Activated gamma-delta T cell treated with Interleukin-2 at 50 U/mL for 16 hours (primary cell): ENCODE measurements around the gene SELENOO.

ENCODE experiments used
- DNase-seq: peaks from one replicate; pipeline ENCODE4 v3.0.0-alpha.2; 2020

Gene SELENOO

GRCh38 chr22:50257041-50257440 lies 56.2 kb downstream of the SELENOO start:
- DNase-seq: no peak

DNA sequence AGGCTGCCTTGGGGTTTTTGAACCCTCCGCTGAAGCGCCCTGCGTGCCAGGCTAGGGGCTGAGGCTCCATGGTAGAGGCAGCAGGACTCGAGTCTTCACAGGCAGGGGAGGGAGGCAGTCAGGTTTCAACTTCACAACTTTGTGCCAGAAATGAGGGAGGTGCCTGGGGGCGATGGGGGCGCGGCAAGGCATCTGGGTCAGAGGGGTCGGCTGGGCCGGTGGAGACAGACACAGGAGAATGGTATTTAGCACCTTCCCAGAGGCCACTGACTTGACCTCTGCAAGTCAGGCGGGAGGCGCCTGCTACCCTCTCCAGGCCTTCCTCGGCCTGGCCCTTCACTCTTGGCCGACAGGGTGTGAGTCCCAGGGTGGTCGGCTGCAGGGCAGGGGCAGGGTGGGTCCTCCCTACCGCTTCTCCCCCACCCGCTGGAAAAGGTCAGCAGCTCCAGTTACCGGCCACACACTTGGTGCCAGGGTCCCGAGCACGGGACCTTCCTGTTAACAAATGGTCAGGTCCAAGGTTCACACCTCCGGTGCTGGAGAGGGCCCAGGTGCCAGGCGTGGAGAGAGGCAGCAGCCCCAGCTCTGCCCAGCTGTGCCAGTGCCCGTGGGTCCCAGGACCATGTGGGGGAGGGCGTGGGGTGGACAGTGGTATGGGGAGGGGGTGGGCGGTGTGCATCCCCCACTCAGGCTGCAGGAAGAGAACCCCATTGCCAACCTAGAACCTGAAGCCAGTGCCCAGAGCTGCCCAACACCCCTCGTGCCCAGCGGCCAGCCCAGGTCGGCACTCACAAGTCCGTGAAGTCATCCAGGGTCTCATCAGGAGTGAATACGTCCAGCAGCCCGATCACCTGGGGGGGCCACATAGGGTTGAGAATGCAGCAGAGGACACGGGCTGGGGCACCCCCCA lies 56.9 kb downstream of the SELENOO start:
- DNase-seq: no peak

GRCh38 chr22:50258361-50259292 lies 57.8 kb downstream of the SELENOO start:
- no peak for DNase-seq

- no peak for DNase-seq
Observed at GRCh38 chr22:50259302-50259701, 58.5 kb downstream of the SELENOO start.

GRCh38 chr22:50260434-50260800 lies 59.6 kb downstream of the SELENOO start:
- DNase-seq: no peak

DNA sequence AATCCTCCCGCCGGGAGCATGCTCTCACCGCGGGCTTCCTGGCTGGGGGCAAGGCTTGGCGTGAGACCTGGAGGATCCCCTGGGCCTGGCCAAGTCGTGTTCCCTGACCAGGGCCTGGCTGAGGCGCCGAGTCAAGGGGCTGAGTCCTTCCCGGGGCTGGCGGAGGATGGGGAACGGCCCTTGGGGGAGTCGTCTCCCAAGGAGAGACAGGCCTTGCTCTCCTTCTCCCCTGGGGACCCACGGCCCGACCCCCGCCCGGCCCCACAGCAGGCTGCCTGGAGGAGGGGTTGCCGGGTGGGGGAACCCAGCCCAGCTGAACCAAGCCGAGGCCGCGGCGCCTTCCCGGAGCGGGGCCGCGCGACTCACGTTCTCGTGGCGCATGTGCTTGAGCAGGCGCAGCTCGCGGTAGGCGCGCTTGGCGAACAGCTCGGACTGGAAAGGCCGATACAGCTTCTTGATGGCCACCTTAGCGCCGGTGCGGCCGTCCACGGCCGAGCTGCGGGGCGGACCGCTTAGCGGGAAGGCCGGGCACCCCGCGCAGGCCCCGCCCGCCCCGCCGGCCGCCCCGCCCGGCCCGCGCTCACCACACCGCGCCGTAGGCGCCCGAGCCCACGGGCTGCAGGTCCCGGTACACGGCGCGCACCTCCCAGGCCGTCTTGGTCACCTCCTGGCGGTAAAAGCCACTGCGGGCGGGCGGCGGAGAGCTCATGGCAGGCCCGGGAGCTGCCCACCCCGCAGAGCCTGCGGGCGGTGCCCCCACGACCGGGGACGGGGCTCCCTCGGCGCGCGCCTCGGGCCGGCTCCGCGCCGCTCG lies 60.2 kb downstream of the SELENOO start:
- no peak for DNase-seq

DNA sequence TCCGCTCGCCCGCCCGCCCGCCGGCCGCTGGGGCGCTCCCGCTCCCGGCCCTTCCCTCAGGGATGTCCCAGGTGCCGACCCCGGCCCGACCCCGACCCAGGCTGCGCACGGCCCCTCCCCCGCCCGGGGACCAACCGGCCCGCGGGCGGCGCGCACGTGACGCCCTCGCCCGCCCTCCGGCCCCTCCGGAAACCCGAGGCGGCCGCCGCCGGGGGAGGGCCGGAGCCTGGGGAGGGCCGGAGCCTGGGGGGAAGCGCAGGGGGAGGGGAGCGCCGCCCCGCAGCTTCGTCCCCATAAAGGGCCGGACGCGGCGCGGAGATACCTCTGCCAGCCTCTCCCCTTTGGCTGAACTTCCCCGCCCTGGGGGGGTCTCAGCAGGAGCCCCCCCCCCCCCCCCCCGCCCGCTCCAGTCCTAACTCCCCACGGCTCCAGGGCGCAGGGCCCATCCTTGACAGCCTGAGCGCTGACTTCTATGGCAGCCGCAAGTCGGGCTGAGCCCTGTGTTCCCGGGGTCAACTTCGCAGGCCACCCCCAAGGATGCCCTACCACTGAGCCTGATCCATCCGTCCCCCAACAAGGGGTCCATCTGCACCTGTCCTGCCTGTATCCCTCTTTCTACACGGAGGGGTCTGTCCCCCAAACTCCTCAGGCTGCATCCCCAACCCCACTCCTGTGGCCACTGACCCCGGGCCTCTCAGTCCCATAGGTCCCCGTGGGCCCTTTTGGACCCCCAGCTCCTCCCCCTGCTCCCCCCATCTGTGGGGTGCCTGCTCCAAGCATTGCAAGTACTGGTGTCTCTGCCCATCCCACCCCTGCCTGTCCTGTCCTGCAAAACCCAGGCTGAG lies 61.0 kb downstream of the SELENOO start, which contains the start of gene MAPK12:
Gene MAPK12, minus strand, starts transcription at position 69 of the 845 bp plus-strand sequence. CDS start 174 bp downstream, outside the sequence.
- DNase-seq: no peak

GRCh38 chr22:50262460-50262911 lies 61.7 kb downstream of the SELENOO start:
- DNase-seq: no peak

DNA sequence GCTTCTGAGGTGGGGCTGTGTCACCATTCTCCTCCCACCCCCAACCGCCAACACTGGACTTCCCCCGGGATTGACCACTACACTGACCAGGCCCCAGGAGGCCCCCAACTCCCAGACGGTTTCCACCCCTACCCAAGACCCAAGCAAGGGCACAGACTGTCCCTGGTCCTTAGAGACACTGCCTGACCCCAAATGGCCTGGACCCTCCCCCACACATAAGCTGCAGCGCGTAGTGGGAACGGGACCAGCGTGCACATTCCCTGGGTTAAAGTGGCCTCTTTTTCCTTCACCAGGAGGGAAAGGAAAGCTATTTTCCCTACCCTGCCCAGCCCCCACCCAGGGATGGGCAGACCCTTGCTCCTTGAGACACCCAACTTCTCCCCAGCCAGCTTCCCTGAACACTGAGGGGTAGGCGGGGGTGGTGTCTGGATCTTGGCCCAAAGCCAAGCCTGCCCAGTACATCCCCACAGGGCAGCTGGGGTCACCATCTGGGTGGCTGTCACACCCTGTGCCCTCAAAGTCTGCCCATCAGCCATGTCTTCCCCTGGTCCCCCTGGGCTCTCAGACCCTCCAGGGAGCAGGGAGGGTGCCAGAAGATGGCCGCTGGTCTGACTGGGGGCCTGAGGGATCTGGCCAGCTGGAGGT lies 62.3 kb downstream of the SELENOO start:
- DNase-seq: no peak

DNA sequence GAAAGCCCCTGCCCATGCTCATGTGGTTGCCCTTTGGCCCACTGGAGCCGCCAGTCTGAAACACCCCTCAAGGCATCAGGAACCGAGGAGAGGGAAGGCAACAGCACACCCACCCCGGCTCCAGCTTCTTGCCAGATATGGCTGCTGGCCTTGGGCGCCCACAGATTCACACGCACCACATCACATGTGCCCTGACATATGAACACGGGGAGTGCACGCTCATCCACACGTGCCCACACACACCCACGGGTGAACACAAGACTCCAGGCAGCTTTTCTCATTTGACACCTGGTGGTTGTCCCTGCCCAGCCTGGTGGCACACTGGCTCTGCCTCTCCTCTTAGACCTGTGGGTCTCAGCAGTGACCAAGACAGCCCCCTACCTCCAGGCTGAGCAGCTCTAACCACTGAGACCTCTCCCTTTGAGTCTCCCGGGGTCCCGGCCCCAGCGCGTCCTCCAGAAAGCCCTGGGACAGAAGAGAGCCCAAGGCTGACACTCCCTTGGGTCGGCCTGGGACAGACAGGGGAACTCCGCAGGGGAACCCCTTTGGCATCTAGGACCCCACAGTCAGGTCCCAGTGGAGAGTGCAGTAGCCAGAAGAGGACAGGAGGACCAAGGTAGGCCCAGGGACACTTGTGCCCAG lies 63.4 kb downstream of the SELENOO start:
- no peak for DNase-seq

DNA sequence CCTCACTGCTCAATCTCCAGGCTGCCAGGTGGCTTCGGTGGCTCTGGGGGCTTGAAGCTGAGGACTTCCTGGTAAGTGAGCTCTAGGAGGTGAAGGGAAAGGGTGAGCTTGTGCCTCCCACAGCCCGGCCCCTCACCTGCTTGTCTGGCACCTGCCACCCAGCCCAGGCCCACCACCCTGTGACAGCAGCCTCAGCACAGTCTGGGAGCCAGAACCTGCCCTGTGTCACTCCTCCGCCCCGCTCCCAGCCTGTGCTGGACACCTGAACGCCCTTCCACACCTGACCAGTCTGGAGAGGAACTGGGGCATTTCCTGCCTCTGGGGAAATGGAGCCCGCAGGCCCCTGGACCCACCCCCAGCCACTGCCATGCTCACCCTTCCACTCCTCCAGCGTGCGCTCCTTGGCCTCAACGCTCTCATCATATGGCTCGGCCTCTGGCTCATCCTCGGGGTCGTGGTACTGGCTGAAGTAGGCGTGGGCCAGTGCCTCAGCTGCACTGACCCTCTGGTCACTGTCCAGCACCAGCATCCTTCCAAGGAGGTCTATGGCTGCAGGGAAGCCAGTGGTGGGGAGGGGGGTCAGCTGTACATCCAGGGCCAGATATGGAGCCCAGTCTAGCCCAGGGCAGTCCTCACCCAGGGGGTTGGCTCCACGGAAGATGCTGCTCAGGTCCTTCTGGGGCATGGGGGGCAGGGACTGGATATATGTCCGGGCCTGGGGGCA lies 64.3 kb downstream of the SELENOO start:
- no peak for DNase-seq

DNA sequence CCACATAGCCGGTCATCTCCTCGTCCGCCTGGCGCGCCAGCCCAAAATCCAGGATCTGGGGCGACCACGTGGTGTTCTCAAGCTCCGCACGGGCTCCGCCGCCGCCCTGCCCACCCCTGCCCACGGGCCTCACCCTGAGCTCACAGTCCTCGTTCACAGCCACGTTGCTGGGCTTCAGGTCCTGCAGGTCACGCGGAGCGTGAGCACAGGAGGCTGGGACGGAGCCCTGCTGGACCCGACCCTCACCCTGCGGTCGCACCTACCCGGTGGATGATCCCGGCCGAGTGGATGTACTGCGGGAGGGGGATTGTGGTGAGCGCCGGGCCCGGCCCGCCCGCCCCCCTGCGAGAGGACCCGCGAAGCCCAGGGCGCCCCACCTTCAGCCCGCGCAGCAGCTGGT lies 66.2 kb downstream of the SELENOO start:
- DNase-seq: no peak
